K562 (cell line): ENCODE measurements around the gene ATP6V0D1. TPM values are rescaled to one million over a fixed set of nuclear protein-coding genes. Genes with fewer than 3 reads are reported as not detected.

Source experiments
- AFF1 ChIP-seq, 2 experiments: fragments of 450-650 bp; IDR thresholded peaks; 2 replicates each; pipeline ENCODE4 v1.6.1; 2018; ENCODE audit warnings: mild to moderate bottlenecking in 2 of 2, low read depth in 1 of 2; ENCODE audit not compliant: partially characterized antibody in 2 of 2
- ASH1L ChIP-seq: fragments of 450-650 bp; IDR thresholded peaks from 2 replicates; pipeline ENCODE4 v1.6.1; 2018; ENCODE audit warnings: borderline replicate concordance, mild to moderate bottlenecking, low read depth; ENCODE audit not compliant: partially characterized antibody
- CHD2 ChIP-seq: IDR thresholded peaks from 2 replicates; pipeline ENCODE4 v1.6.1; 2011; ENCODE audit warnings: low read depth, low read length
- E4F1 ChIP-seq: fragments of 250-450 bp; sonication (Bioruptor Pico); IDR thresholded peaks from 2 replicates; pipeline ENCODE4 v1.5.0; 2021; ENCODE audit warnings: mild to moderate bottlenecking, borderline replicate concordance
- ESRRA ChIP-seq: fragments of 450-650 bp; IDR thresholded peaks from 2 replicates; pipeline ENCODE4 v1.6.1; 2014; ENCODE audit warnings: low read depth, mild to moderate bottlenecking, moderate library complexity, borderline replicate concordance
- FOXK2 ChIP-seq, 2 experiments: fragments of 450-650 bp; IDR thresholded peaks in 1 of 2; conservative IDR thresholded peaks in 1 of 2; 2 replicates each; pipeline ENCODE4 v1.6.1; 2016; ENCODE audit warnings: low read depth in 2 of 2, mild to moderate bottlenecking in 1 of 2
- GTF2F1 ChIP-seq: IDR thresholded peaks from 2 replicates; pipeline ENCODE4 v1.6.1; 2011; ENCODE audit warnings: low read depth, low read length, improper control_type of control experiment
- MCM7 ChIP-seq, 2 experiments: fragments of 450-650 bp; IDR thresholded peaks; 2 replicates each; pipeline ENCODE4 v1.6.1; 2016 to 2018
- MTF1 ChIP-seq: fragments of 250-450 bp; sonication (Bioruptor Pico); IDR thresholded peaks from 2 replicates; pipeline ENCODE4 v1.9.0; 2021; ENCODE audit warnings: moderate library complexity, mild to moderate bottlenecking, inconsistent platforms, borderline replicate concordance
- NCOA1 ChIP-seq: fragments of 450-650 bp; IDR thresholded peaks from 2 replicates; pipeline ENCODE4 v1.6.1; 2016; ENCODE audit warnings: low read depth
- NFYB ChIP-seq: IDR thresholded peaks from 2 replicates; pipeline ENCODE4 v1.6.1; 2011; ENCODE audit warnings: mild to moderate bottlenecking, moderate library complexity; ENCODE audit not compliant: insufficient read length; ENCODE audit errors: extremely low read depth
- NR2C2 ChIP-seq, 2 experiments: fragments of 200-800 bp in 1 of 2; sonication (Bioruptor generic) in 1 of 2; sonication (generic) in 1 of 2; formaldehyde crosslinking in 1 of 2; IDR thresholded peaks; 2 replicates each; pipeline versions ENCODE4 v1.6.1 to v1.8.0; 2016 to 2022; ENCODE audit warnings: mild to moderate bottlenecking in 1 of 2, missing compliant biosample characterization in 1 of 2, missing genetic modification characterization in 1 of 2, missing genetic modification reagents in 1 of 2
- PTRF ChIP-seq: fragments of 450-650 bp; IDR thresholded peaks from 2 replicates; pipeline ENCODE4 v1.6.1; 2016; ENCODE audit warnings: mild to moderate bottlenecking, missing genetic modification characterization, missing compliant biosample characterization
- SRSF7 ChIP-seq: fragments of 200-400 bp; formaldehyde crosslinking; optimal IDR thresholded peaks from 2 replicates; pipeline ENCODE3; 2017; ENCODE audit warnings: mild to moderate bottlenecking, low read depth, low read length
- TRIM24 ChIP-seq, 2 experiments: fragments of 450-650 bp; IDR thresholded peaks; 2 replicates each; pipeline ENCODE4 v1.6.1; 2016
- ZBTB1 ChIP-seq: sonication (generic); formaldehyde crosslinking; IDR thresholded peaks from 2 replicates; pipeline ENCODE4 v1.8.1; 2023; ENCODE audit warnings: missing genetic modification reagents, low read depth, mild to moderate bottlenecking, borderline replicate concordance
- ZNF217 ChIP-seq: sonication (generic); formaldehyde crosslinking; IDR thresholded peaks from 2 replicates; pipeline ENCODE4 v1.8.0; 2022; ENCODE audit warnings: mild to moderate bottlenecking, missing genetic modification reagents
- ZNF224 ChIP-seq: sonication (generic); formaldehyde crosslinking; IDR thresholded peaks from 2 replicates; pipeline ENCODE4 v1.8.0; 2022; ENCODE audit warnings: mild to moderate bottlenecking, missing genetic modification reagents
- ZNF274 ChIP-seq: IDR thresholded peaks from 2 replicates; pipeline ENCODE4 v1.6.1; 2011; ENCODE audit warnings: low read depth, mild to moderate bottlenecking, low read length, moderate library complexity, borderline replicate concordance
- ZNF561 ChIP-seq: fragments of 450-650 bp; formaldehyde crosslinking; conservative IDR thresholded peaks from 2 replicates; pipeline ENCODE4 v1.4.0; 2020; ENCODE audit warnings: mild to moderate bottlenecking, moderate library complexity
- ZNF785 ChIP-seq: fragments of 250-450 bp; sonication (Bioruptor Pico); IDR thresholded peaks from 2 replicates; pipeline ENCODE4 v1.4.0; 2020; ENCODE audit warnings: mild to moderate bottlenecking
- polyA plus RNA-seq, 8 experiments: library from polyadenylated mRNA; depleted of rRNA in 4 of 8; stranded (reverse) in 5 of 8; unstranded in 3 of 8; fragments of >200 nt; fragmentation: Nextera tagmentation in 2 of 8; fragmentation: Illumina TruSeq in 1 of 8; extraction: Ambion mirVana in 2 of 8; extraction: Trizol in 1 of 8; gene quantifications; 2 replicates each; pipeline versions ENCODE4 v1.2.1 to v1.2.3, GENCODE V29; 2011 to 2014; ENCODE audit warnings: inconsistent platforms in 1 of 8, missing spikeins in 1 of 8
- total RNA-seq, 7 experiments: library from RNA; depleted of rRNA in 6 of 7; stranded (reverse); fragments of >200 nt in 6 of 7; fragmentation: Illumina TruSeq in 2 of 7; extraction: Trizol in 2 of 7; gene quantifications; 2 replicates each; pipeline versions ENCODE4 v1.2.1 to v1.2.3, GENCODE V29; 2011 to 2021; ENCODE audit warnings: low replicate concordance in 1 of 7

ATP6V0D1 gene
- total and polyA plus RNA-seq, 9 of the 15 experiments (the other 6 are each of a cell fraction or from before 2014, with no cell fraction given): 23.2 to 69.7 (median 45.6) TPM

DNA sequence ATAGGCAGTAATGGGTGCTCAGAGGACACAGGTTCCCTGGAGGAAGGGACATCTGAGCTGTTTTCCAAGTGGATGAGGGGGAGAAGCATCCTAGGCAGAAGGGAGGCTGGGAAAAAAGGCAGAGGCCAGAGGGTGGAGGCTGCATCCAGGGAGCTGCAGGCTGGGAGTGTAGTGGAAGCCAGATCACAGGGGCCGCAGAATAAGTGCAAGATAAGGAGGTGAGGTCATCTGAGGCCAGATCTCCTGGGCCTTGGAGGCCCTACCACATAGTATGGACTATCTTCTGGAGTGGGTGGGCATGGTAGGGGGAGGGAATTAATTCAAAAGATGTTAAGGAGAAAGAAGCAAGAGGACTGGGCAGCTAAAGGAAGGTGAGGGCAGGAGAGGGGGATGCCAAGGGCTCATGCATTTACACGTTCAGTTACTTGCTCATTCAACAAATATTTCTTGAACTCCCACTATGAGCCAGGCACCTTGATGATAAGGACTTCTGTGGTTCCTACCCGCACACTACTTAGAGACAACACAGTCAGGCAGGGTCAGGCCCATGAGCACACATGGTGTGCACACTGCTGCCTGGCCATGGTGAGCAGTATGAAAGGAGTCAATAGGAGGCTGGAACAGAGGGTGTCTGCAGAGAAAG lies 45.3 kb upstream of the ATP6V0D1 start (continued):
- TF ChIP-seq NCOA1 (peak; percentile 22; the same call in 1 of the 2 replicates), GTF2F1 (no peak), ZNF785 (CRISPR knock-in tag) (no peak), MCM7 (IDR thresholded peaks at IDR 0.05) (no peak), ZNF224 (no peak), CHD2 (no peak), ZBTB1 (no peak), SRSF7 (no peak), PTRF (tag) (no peak), FOXK2 (conservative IDR thresholded peaks at IDR 0.05 in 1 of 2, IDR thresholded peaks at IDR 0.05 in 1 of 2; ENCODE audit: low read depth in 2 of 2) (no peak), ZNF217 (CRISPR knock-in tag) (no peak), NR2C2 (CRISPR knock-in tag; IDR thresholded peaks at IDR 0.05) (no peak), NR2C2 (tag; IDR thresholded peaks at IDR 0.05) (peak; percentile 39; the same call in 1 of the 2 replicates), TRIM24 (IDR thresholded peaks at IDR 0.05) (no peak), NFYB (no peak), ZNF274 (no peak), ESRRA (peak; percentile 32; the same call in 1 of the 2 replicates), MTF1 (CRISPR knock-in tag) (no peak), AFF1 (IDR thresholded peaks at IDR 0.05; ENCODE audit: low read depth in 1 of 2, partially characterized antibody in 2 of 2) (no peak), ZNF561 (CRISPR knock-in tag) (no peak), E4F1 (CRISPR knock-in tag) (no peak), ASH1L (no peak)
